ENCODE results near the gene PGC. TPM values are rescaled to one million over a fixed set of nuclear protein-coding genes. Genes with fewer than 3 reads are reported as not detected.
A peak's percentile ranks its signal among the peaks of the same experiment; 100 is the strongest.

The PGC gene
- total RNA-seq, 1 donor from 2014 or later, result not detected

- H3K4me1 Mint-ChIP-seq (ENCODE audit: unreplicated experiment), result peaks cover 26% of the 10 kb centered on the region
- peak overlapping the region; percentile 86 for H3K4me3 Mint-ChIP-seq (ENCODE audit: unreplicated experiment)
- no peak overlapping the region for H3K27ac Mint-ChIP-seq (ENCODE audit: unreplicated experiment)
- H3K9me3 Mint-ChIP-seq (ENCODE audit: unreplicated experiment), result no peaks in the 10 kb centered on the region
- H3K36me3 Mint-ChIP-seq (ENCODE audit: low read depth, unreplicated experiment), result peaks cover 14% of the 10 kb centered on the region
- H3K27me3 Mint-ChIP-seq (ENCODE audit: unreplicated experiment), result peaks cover 3% of the 10 kb centered on the region
- DNase-seq (ENCODE audit: low spot score), result no peak
- TF ChIP-seq, protein P1, sequence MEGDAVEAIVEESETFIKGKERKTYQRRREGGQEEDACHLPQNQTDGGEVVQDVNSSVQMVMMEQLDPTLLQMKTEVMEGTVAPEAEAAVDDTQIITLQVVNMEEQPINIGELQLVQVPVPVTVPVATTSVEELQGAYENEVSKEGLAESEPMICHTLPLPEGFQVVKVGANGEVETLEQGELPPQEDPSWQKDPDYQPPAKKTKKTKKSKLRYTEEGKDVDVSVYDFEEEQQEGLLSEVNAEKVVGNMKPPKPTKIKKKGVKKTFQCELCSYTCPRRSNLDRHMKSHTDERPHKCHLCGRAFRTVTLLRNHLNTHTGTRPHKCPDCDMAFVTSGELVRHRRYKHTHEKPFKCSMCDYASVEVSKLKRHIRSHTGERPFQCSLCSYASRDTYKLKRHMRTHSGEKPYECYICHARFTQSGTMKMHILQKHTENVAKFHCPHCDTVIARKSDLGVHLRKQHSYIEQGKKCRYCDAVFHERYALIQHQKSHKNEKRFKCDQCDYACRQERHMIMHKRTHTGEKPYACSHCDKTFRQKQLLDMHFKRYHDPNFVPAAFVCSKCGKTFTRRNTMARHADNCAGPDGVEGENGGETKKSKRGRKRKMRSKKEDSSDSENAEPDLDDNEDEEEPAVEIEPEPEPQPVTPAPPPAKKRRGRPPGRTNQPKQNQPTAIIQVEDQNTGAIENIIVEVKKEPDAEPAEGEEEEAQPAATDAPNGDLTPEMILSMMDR (IDR thresholded peaks at IDR 0.05; ENCODE audit: unreplicated experiment), result no peak
Measured at GRCh38 chr6:41789390-41789724, 42.2 kb upstream of the PGC start.

- H3K4me3 Mint-ChIP-seq (ENCODE audit: unreplicated experiment), result peak within 1 kb of the TSS; percentile 97
- peak within 1 kb of the TSS; percentile 95 for H3K27ac Mint-ChIP-seq (ENCODE audit: unreplicated experiment)
- no peaks in the 10 kb centered on the region for H3K9me3 Mint-ChIP-seq (ENCODE audit: unreplicated experiment)
- TF ChIP-seq, protein P1 (IDR thresholded peaks at IDR 0.05; ENCODE audit: unreplicated experiment), result peak; percentile 90
- peaks cover 20% of the 10 kb centered on the region for H3K36me3 Mint-ChIP-seq (ENCODE audit: low read depth, unreplicated experiment)
- peaks cover 3% of the 10 kb centered on the region for H3K27me3 Mint-ChIP-seq (ENCODE audit: unreplicated experiment)
- peaks cover 43% of the 10 kb centered on the region for H3K4me1 Mint-ChIP-seq (ENCODE audit: unreplicated experiment)
- peak; percentile 96 for DNase-seq (ENCODE audit: low spot score)
Measured at GRCh38 chr6:41787219-41787917, 40.2 kb upstream of the PGC start, which contains the start of gene TOMM6. TOMM6 (plus strand) TSS chr6:41787694; CDS start chr6:41787698, 4 bp downstream.

DNA sequence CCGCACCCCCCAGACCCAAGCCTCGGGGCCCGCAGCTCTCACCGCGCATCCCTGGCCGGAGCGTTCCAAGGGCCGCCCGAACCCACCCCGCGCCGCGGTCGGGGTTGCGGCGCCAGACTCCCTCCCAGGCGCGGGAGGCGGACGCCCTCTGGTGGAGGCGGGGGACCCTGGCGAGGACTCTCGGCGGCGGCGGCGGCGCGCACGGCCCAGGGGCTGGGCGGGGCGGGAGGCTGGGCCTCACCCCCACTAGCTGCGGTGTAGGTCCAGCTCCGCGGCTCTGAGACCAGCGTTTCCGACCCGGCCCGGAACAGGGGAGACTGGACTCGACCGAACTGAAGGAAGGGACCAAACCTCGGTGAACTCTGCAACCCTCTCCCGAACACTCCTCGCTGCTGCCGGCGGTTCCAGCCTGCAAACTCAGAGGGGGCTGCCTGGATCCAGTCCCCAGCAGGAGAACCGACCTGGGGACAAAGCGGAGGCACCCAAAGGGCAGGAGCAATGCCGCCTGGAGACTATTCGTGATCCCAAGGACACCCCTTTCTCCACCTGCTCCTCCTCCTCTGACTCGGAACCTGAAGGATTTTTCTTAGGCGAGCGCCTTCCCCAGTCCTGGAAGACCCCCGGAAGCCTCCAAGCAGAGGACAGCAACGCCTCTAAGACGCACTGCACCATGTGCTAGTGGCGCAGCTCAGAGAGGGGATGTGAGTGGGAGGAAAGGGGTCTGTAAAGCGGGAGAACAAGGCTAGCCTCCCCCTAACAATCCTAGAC lies 39.4 kb upstream of the PGC start:
- Mint-ChIP-seq H3K4me3 (ENCODE audit: unreplicated experiment) (peak overlapping the region; percentile 97), H3K27me3 (ENCODE audit: unreplicated experiment) (peaks cover 3% of the 10 kb centered on the region), H3K36me3 (ENCODE audit: low read depth, unreplicated experiment) (peaks cover 20% of the 10 kb centered on the region), H3K4me1 (ENCODE audit: unreplicated experiment) (peaks cover 46% of the 10 kb centered on the region), H3K27ac (ENCODE audit: unreplicated experiment) (peak overlapping the region; percentile 64), H3K9me3 (ENCODE audit: unreplicated experiment) (no peaks in the 10 kb centered on the region)
- peak; percentile 93 for DNase-seq (ENCODE audit: low spot score)
- TF ChIP-seq, protein P1 (IDR thresholded peaks at IDR 0.05; ENCODE audit: unreplicated experiment), result peak; percentile 75

- TF ChIP-seq, protein P1 (IDR thresholded peaks at IDR 0.05; ENCODE audit: unreplicated experiment), result no peak
- Mint-ChIP-seq H3K4me3 (ENCODE audit: unreplicated experiment) (peak overlapping the region; percentile 86), H3K36me3 (ENCODE audit: low read depth, unreplicated experiment) (peaks cover 20% of the 10 kb centered on the region), H3K9me3 (ENCODE audit: unreplicated experiment) (no peaks in the 10 kb centered on the region), H3K4me1 (ENCODE audit: unreplicated experiment) (peaks cover 53% of the 10 kb centered on the region), H3K27me3 (ENCODE audit: unreplicated experiment) (peaks cover 6% of the 10 kb centered on the region), H3K27ac (ENCODE audit: unreplicated experiment) (no peak overlapping the region)
- no peak for DNase-seq (ENCODE audit: low spot score)
Measured at GRCh38 chr6:41785689-41786450, 38.7 kb upstream of the PGC start.

All from endothelial cell (in vitro differentiated cells).